ENCODE measurements around the gene CNR2.
A peak's percentile ranks its signal among the peaks of the same experiment; 100 is the strongest.
"Not testable (repeated sequence)": the region's sequence is repeated elsewhere in the genome, so short reads cannot be mapped to it uniquely, and the experiment has no call there.

Gene CNR2

DNA sequence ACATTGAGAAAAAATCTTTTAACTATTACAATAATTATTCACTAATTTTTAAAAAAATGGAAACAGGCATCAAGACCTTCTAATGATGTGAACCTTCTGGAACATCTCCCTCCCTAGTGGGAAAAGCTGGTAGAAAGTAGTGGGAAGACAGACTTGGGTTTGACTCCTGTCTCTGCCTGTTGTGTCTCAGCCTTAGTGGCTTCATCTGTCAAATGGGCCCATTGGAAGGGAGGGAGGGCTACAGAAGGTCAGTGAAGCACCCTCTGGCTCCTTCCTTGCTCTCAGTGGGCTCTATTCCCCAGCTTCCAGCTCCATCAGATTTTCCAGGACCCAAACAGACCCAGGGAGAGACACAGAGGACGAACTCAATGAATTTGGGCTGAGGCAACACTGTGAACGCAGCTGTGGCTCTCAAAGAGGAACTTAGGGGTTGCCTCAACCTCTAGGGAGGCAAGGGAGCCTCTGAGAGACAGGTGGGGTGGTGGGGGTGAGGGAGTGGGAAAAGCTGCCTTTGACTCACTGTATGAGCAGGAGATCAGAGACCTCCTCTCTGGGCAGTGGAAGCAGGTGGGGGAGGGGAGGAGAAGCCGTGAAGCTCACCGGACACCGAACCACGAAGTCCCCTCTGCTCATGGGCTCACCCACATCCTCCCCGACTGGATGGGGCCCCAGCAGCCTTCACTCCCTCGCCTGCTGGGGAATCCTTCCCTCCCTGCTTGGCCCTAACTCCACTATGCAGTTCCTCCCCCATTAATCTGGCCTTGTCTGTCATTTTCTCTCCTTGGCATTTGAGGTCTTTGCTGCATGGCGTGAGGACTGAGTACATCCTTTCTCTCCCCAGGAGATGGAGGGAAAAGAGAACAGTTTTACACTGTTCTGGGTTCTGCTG lies 4.5 kb downstream of the CNR2 start:
- no peak for DNase-seq
- TF ChIP-seq GATA1 (IDR thresholded peaks at IDR 0.05; ENCODE audit: low read depth, low read length) (no peak), POLR2A (IDR thresholded peaks at IDR 0.05; ENCODE audit: low read length) (no peak)

DNA sequence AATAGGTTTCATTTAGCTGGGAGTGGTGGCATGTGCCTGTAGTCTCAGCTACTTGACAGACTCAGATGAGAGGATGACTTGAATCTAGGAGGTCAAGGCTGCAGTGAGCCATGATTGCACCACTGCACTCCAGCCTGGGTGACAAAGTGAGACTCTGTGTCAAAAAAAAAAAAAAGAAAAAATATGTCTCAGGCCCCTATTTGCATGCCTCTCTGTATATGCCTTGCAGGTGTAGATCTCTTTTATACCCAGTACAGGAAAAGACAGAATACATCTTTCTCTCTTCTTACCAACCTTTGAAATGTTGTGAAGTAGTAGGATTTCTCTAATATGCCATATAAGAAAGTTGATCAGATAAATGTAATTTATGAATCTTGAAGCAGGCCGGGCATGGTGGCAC lies 6.4 kb downstream of the CNR2 start:
- no peak for DNase-seq
- TF ChIP-seq POLR2A (IDR thresholded peaks at IDR 0.05; ENCODE audit: low read length): no peak
- TF ChIP-seq GATA1 (IDR thresholded peaks at IDR 0.05; ENCODE audit: low read depth, low read length): no peak

DNA sequence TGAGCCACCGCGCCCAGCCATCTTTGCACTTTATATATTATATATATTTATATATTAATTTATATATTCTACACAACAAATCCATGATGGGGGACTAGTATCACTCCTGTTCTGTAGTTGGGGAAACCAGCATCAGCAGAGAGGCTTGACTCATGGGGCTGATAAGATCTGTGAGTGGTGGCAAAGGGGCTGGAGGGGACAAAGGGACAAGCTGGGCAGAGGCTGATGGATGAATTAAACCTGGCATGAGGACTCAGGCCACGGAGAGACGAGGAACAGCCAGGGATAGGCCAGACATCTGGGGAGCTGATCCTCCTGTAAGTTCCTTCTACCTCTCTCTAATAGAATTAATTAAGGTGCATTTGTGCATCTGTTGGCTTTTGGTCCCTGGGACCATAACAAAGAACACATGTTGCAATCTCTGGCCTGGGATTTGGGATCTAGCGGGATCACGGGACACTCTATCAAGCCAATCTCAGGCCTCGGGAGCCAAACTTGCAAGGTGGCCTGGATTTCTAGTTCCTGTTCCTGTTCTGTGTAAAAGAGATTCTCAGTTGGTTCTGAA lies 7.6 kb downstream of the CNR2 start:
- no peak for DNase-seq
- TF ChIP-seq GATA1 (IDR thresholded peaks at IDR 0.05; ENCODE audit: low read depth, low read length) (no peak), POLR2A (IDR thresholded peaks at IDR 0.05; ENCODE audit: low read length) (no peak)

DNA sequence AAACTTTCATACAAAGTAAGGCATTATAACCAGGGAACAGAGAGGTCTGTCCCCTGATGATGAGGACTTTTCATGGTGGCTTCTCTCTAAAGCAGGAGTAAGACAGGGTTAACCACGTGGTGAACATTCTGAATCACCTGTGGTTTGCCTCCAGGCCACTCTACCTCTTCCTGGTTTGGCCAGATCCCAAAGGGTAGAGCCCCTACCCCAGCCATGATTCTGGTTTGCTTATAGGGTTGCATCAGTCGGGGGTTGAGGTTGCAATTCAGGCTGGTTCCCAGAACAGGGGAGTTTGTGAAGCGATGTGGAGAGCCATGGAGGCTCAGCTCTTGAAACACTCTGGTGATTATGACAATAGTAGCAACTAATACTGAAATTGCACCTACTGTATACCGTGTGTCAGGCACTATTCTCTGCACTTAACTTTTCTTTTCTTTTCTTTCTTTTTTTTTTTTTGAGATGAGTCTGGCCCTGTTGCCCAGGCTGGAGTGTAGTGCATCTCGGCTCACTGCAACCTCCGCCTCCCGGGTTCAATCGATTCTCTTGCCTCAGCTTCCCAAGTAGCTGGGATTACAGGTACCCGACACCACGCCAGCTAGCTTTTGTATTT lies 8.3 kb downstream of the CNR2 start:
- TF ChIP-seq GATA1 (IDR thresholded peaks at IDR 0.05; ENCODE audit: low read depth, low read length) (no peak), POLR2A (IDR thresholded peaks at IDR 0.05; ENCODE audit: low read length) (no peak)

DNA sequence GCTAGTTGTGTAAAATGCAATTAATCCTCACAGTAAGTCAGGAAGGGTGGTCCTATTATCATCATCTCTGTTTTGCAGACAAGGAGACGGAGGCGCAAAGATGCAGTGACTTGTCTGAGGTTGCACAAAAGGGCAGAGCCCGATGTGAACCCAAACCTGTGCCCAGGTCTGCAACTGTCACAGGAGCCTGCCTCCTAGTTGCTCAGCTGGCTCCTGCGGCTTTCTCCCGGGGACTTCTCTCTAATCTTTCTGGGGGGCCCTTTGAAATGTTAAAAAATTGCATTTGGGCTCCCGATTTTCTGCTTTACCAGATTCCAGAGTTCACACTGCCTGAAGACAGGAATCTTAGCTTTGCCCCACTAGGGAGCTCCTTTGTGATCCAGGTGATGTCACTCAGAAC lies 9.4 kb downstream of the CNR2 start:
- TF ChIP-seq POLR2A (IDR thresholded peaks at IDR 0.05; ENCODE audit: low read length) (no peak), GATA1 (IDR thresholded peaks at IDR 0.05; ENCODE audit: low read depth, low read length) (no peak)
- no peak for DNase-seq

More for the DNA sequence above, 8.3 kb downstream of the CNR2 start:
- no peak for DNase-seq

DNA sequence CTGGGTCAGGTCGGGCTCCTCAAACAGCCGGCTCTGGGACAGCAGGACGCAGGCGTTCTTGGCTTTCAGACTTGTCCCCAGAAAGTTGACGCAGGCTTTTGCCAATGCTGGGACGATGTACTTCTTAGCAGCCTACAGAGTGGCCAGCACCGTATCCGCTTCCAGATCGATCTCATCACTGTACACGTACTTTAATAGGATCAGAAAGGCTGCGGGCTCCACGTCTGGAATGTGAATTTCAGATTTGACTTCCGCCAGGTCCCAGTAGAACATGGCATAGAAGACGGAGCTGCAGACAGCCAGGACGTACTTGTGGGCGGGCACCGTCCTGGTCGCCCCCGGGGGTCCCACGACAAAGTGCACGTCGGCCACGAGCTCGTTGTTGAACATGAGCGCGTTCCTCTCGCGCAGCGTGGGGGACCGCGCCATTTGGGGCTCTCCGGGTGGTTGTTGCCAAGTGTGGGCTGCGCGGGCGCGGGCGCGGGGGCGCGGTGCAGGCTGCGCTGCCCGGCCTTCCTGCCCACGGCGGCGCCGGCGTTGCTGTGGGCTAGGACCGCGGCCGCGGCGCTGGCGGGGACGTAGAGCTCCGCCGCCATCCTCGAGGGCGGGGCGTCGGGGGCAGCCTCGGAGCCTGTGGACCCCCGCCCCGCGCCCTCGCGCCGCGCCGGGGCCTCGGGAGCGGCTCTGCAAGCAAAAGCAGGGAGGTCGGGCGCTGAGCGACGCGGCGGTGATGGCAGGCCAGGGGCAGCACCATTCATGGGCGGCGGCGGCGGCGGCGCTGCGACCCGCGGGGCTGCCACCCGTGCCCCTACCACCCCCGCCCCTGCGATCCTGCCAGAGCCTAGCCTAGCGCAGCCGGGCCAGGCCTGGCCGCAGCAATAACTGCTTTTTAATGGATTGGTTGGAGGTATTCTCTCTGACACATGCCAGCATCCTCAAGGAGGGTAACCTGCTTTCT lies 10.6 kb downstream of the CNR2 start:
- no peak for TF ChIP-seq GATA1 (IDR thresholded peaks at IDR 0.05; ENCODE audit: low read depth, low read length)
- TF ChIP-seq POLR2A (IDR thresholded peaks at IDR 0.05; ENCODE audit: low read length): no peak
- no peak for DNase-seq

DNA sequence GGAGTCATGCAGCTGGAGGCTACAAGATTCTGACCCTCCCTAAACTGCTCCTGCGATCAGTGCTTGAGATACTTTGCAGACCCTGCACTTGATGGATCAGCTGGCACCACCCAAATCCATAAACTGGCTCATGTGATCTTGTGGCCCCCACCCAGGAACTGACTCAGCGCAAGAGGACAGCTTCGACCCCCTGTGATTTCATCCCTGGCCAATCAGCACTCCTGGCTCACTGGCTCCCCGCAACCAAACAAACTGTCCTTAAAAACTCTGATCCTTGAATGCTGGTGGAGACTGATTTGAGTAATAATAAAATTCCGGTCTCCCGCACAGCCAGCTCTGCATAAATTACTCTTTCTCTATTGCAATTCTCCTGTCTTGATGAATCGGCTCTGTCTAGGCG lies 13.1 kb downstream of the CNR2 start:
- not testable (repeated sequence) for DNase-seq

DNA sequence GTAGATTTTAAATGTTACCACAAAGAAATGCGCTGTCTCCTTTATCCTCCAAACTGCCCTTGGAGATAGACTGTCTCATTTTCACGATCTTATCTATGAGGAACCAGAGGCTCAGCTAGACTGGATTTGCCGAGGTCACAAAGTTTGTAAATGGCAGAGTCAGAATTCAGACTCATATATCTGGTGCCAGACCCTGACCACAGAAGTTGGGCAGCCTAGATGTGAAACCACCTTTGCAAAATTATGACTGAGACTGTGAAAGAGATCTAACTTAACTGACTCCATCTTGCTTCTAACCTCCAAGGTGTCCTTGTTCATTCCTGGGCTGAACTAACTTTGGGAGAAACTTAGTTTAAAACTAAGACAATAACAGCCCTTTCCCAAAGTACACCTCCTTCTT lies 14.1 kb downstream of the CNR2 start:
- no peak for TF ChIP-seq POLR2A (IDR thresholded peaks at IDR 0.05; ENCODE audit: low read length)
- no peak for TF ChIP-seq GATA1 (IDR thresholded peaks at IDR 0.05; ENCODE audit: low read depth, low read length)

DNA sequence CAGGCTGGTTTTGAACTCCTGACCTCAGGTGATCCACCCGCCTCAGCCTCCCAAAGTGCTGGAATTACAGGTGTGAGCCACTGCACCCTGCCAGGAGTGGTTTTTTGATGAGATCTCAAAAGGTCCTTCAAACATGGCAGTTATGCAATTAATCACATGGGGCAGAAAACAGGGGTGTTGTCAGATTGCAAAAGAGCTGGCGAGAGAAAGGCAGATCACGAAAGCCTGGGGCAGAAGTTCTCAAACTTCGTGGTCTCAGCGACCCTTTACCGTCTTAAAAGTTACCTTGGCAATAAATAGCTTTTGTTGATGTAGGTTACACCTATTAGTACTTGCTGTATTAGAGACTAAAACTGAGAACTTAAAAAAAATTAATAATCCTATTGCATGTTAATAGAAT lies 16.1 kb downstream of the CNR2 start:
- DNase-seq: no peak
- no peak for TF ChIP-seq POLR2A (IDR thresholded peaks at IDR 0.05; ENCODE audit: low read length)
- no peak for TF ChIP-seq GATA1 (IDR thresholded peaks at IDR 0.05; ENCODE audit: low read depth, low read length)

More for the DNA sequence above, 14.1 kb downstream of the CNR2 start:
- peak in 1 of 2 experiments; percentile 14 for DNase-seq

DNA sequence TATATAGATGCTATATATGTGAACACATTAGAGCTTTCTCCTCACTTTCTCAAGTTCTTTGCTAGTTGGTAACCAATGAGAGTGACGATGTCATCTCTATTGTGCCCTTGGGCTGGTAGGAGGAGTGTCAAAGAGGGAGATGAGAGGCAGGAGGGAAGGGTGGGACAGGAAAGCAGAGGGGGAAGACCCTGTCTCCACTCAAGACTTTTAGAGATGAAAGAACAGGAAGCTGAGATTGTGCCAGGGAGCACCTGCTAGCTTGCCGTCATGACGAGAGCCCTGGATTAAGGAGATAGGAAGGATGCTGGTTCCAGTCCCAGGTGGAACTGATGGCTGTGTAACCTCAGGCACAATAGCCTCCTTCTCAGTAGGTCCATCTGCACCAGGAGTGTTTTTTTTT lies 16.7 kb downstream of the CNR2 start:
- TF ChIP-seq GATA1 (IDR thresholded peaks at IDR 0.05; ENCODE audit: low read depth, low read length): no peak
- no peak for TF ChIP-seq POLR2A (IDR thresholded peaks at IDR 0.05; ENCODE audit: low read length)
- no peak for DNase-seq

DNA sequence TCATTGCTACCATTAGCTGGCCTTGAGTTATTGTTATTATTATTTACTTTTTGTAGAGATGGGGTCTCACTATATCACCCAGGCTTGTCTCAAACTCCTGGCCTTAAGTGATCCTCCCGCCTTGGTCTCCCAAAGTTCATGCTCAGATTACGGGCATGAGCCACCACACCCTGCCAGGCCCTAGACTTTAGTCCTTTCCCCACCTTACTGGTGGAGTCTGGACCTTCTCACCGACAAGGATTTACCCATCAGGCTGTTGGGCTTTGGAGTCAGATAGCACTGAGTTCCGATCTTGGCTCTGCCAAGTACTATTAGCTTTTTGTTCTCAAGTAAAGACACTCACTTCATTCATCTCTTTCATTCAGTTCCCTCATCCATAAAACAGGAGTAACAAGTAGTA lies 17.2 kb downstream of the CNR2 start:
- DNase-seq: no peak
- TF ChIP-seq POLR2A (IDR thresholded peaks at IDR 0.05; ENCODE audit: low read length) (no peak), GATA1 (IDR thresholded peaks at IDR 0.05; ENCODE audit: low read depth, low read length) (no peak)

DNA sequence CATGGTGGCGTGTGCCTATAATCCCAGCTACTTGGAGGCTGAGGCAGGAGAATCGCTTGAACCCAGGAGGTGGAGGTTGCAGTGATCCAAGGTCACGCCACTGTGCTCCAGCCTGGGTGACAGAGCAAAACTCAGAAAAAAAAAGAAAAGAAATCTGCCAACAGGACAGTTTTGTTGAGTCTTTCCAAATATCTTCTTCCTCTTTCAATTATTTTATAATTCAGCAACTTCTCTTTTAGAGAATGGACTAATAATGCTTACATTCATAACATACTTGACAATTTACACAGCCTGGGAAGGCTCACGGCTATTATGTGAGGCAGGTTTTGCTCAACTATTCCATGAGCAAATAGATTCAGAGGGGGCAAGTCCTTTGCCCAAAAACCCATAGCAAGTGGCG lies 18.1 kb downstream of the CNR2 start:
- TF ChIP-seq GATA1 (IDR thresholded peaks at IDR 0.05; ENCODE audit: low read depth, low read length) (no peak), POLR2A (IDR thresholded peaks at IDR 0.05; ENCODE audit: low read length) (no peak)
- DNase-seq: no peak

DNA sequence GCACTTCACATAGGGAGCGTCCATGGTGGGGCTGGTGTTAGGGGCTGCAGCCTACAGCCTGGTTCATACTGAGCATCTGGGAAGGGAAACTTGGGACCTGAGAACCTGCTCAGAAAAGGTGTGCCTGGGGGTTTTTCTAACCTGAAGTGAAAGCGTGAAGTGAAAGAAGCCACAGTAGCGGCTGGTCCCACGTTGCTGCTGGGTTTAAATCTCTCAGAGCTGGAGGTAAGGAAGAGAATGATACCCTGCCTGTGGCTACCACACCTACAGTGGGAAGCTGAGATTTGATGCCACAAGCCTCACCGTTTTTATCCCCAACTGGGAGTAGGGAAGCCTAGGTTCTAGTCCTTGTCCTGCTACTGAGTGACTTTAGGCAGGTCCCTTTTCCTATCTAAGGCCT lies 24.1 kb downstream of the CNR2 start:
- TF ChIP-seq GATA1 (IDR thresholded peaks at IDR 0.05; ENCODE audit: low read depth, low read length) (no peak), POLR2A (IDR thresholded peaks at IDR 0.05; ENCODE audit: low read length) (no peak)
- no peak for DNase-seq

DNA sequence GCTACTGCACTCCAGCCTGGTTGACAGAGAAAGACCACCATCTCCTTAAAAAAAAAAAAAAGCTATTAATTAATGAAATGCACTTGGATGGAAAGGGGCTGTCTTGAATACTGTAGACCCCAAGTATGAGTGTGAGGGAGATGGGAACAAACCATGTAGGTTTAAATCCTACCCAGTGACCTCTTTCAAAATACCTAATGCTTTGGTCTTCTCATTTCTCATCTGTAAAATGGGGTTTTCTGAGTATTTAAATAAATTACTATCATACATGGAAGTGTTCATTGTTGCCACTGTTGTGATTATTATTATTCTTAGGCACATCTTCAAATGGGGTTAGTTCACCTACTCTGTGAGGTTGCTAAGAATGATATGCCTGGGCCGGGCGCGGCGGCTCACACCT lies 27.9 kb downstream of the CNR2 start:
- no peak for TF ChIP-seq GATA1 (IDR thresholded peaks at IDR 0.05; ENCODE audit: low read depth, low read length)
- TF ChIP-seq POLR2A (IDR thresholded peaks at IDR 0.05; ENCODE audit: low read length): no peak
- no peak for DNase-seq

All from erythroblast (primary cell).